Transverse colon (tissue), 3 donors: ENCODE data around the gene TTLL5.

Experiments
- CTCF ChIP-seq, 5 experiments: fragments of 200-600 bp in 3 of 5; fragments of 450-650 bp in 2 of 5; sonication (generic) in 3 of 5; IDR thresholded peaks; 1 replicate in 2 of 5; 2 replicates in 3 of 5; pipeline ENCODE4 v1.5.1; 2016 to 2017; ENCODE audit warnings: antibody characterized with exemption in 5 of 5, inconsistent platforms in 3 of 5, mild to moderate bottlenecking in 2 of 5, moderate library complexity in 1 of 5
- POLR2A ChIP-seq: fragments of 450-650 bp; IDR thresholded peaks from one replicate; pipeline ENCODE4 v1.6.1; 2016; ENCODE audit warnings: antibody characterized with exemption, mild to moderate bottlenecking, moderate library complexity

GRCh38 chr14:75927564-75928087, 266.6 kb downstream of the TTLL5 start:
- TF ChIP-seq CTCF (IDR thresholded peaks at IDR 0.05) (no peak), POLR2A (no peak)
